Tibial nerve (tissue), 3 donors: ENCODE results near the gene ESRRB.

Experiments used
- POLR2A ChIP-seq, 2 donors: fragments of 450-650 bp; IDR thresholded peaks; one replicate each; pipeline ENCODE4 v1.6.1; 2017; ENCODE audit warnings: antibody characterized with exemption in 2 of 2, mild to moderate bottlenecking in 2 of 2, moderate library complexity in 2 of 2
- TF ChIP-seq, protein P1 (sequence below), 5 experiments: fragments of 200-600 bp in 3 of 5; fragments of 450-650 bp in 2 of 5; sonication (generic) in 3 of 5; IDR thresholded peaks; one replicate each; pipeline ENCODE4 v1.5.1; 2016 to 2019; ENCODE audit warnings: antibody characterized with exemption in 5 of 5, mild to moderate bottlenecking in 3 of 5, moderate library complexity in 2 of 5

DNA sequence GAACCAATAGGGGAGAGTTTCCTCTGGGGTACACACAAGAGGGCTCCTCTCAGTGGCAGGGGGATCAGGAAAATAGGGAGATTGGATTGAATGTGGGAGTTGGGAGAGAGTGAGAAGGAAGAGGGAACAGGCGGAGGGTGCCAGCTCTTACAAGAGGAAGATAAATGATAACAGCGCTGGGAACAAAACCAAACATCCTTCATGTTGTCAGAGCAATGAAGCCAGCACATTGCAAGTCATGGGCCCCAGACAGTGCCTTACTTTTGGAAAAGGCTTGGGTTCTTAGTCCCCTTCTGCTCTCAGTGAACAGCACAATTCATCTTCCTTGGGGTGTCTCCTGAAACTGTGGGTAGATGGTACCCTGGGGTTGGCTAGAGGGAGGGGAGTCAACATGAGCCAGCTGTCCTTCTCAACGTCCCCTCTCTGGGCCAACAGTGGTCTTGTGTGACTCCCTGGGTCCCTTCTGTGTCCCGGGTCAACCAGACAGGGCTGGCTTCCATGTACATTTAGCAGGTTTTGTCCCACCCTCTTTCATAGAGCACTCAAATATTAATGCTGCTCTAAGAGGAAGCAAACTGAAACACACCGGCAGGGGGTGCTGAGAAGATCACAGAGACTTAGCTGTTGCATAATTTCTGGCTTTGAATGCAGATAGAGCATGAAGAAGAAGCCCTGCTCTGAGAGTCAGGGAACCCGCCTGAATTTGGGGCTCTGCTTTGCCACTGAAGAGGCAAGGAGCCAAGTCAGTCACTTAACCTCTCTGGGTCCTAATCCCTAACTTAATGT, 138.5 kb downstream of the ESRRB start:
- TF ChIP-seq, protein P1, sequence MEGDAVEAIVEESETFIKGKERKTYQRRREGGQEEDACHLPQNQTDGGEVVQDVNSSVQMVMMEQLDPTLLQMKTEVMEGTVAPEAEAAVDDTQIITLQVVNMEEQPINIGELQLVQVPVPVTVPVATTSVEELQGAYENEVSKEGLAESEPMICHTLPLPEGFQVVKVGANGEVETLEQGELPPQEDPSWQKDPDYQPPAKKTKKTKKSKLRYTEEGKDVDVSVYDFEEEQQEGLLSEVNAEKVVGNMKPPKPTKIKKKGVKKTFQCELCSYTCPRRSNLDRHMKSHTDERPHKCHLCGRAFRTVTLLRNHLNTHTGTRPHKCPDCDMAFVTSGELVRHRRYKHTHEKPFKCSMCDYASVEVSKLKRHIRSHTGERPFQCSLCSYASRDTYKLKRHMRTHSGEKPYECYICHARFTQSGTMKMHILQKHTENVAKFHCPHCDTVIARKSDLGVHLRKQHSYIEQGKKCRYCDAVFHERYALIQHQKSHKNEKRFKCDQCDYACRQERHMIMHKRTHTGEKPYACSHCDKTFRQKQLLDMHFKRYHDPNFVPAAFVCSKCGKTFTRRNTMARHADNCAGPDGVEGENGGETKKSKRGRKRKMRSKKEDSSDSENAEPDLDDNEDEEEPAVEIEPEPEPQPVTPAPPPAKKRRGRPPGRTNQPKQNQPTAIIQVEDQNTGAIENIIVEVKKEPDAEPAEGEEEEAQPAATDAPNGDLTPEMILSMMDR (IDR thresholded peaks at IDR 0.05): no peak
- no peak for TF ChIP-seq POLR2A (IDR thresholded peaks at IDR 0.05)
